Prostate gland (tissue), 2 donors: ENCODE results near the gene MDC1. TPM values are rescaled to one million over a fixed set of nuclear protein-coding genes. Genes with fewer than 3 reads are reported as not detected.

Experiments
- DNase-seq: peaks from one replicate; pipeline ENCODE4 v3.0.0-alpha.2; 2019; ENCODE audit warnings: low spot score
- H3K27ac ChIP-seq, 2 donors: fragments of 200-600 bp; sonication (generic); 2 replicates each; pipeline ENCODE4 v1.5.1; 2017 to 2019
- H3K27me3 ChIP-seq: fragments of 200-600 bp; sonication (generic); replicated peaks from 2 replicates; pipeline ENCODE4 v1.5.1; 2019; ENCODE audit not compliant: insufficient read depth
- H3K36me3 ChIP-seq, 2 donors: fragments of 200-600 bp; sonication (generic); 1 replicate in 1 of 2; 2 replicates in 1 of 2; pipeline versions ENCODE4 v1.5.1 to v1.8.1; 2017 to 2019
- H3K4me1 ChIP-seq: fragments of 200-600 bp; sonication (generic); replicated peaks from 2 replicates; pipeline ENCODE4 v1.5.1; 2019
- H3K4me3 ChIP-seq, 2 donors: fragments of 200-600 bp; sonication (generic); 2 replicates each; pipeline ENCODE4 v1.5.1; 2017 to 2019
- H3K9me3 ChIP-seq: fragments of 200-600 bp; sonication (generic); 2 replicates; pipeline ENCODE4 v1.5.1; 2017
- POLR2A ChIP-seq: fragments of 450-650 bp; IDR thresholded peaks from one replicate; pipeline ENCODE4 v1.6.1; 2016; ENCODE audit warnings: antibody characterized with exemption, mild to moderate bottlenecking
- POLR2AphosphoS5 ChIP-seq: sonication (generic); formaldehyde crosslinking; IDR thresholded peaks from one replicate; pipeline ENCODE4 v1.6.1; 2017; ENCODE audit warnings: antibody characterized with exemption
- WGBS: methylation state at CpG from one replicate; pipeline ENCODE4 v1.1.5; 2018; 5-methylcytosine and 5-hydroxymethylcytosine counted together
- intact Hi-C: fragments of 100-400 bp; cut with DNase I; formaldehyde crosslinking; loops from one replicate; pipeline ENCODE4 v1.14.2; 2022
- total RNA-seq, 2 donors: library from RNA; depleted of rRNA; stranded (reverse); fragments of >200 nt; gene quantifications; one replicate each; pipeline ENCODE4 v1.1.0, GENCODE V29; 2016
- TF ChIP-seq, protein P1 (sequence below), 4 experiments: fragments of 200-600 bp in 2 of 4; fragments of 450-650 bp in 2 of 4; sonication (generic) in 2 of 4; IDR thresholded peaks; 1 replicate in 3 of 4; 2 replicates in 1 of 4; pipeline ENCODE4 v1.5.1; 2016 to 2019; ENCODE audit warnings: antibody characterized with exemption in 4 of 4, mild to moderate bottlenecking in 2 of 4, moderate library complexity in 2 of 4

The MDC1 gene
- total RNA-seq, 2 donors from 2014 or later, result 20.5 to 26.3 TPM

DNA sequence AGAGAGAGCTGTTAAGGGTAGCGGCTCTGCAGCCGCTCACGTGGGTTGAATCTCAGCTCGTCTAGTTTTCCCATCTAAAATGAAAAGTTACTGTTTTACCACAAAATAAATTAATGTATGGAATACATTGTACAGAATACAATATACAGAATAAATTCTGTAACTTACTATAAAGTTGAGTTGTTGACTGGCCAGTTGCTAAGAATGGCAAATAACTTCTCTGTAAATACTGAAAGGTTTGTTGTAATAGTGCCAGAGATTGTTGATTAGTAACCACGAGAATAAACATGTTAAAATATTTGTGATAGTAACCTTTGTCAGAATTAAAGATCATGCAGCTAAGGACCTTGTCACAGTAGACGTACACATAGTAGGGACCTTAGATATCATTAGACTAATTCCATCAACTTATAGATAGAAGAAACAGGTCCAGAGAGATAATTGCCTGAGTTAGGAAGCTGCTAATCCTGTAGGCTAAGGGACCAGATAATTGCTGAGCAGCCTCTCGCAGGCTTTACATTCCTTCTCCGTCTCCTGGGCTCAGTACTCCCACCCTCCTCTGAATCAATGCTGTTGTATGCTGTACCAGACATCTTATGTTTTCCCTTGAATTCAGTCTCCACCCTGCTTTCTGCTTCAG lies 25.8 kb downstream of the MDC1 start:
- intact Hi-C loops, result no loop called here
- no peaks in the 10 kb centered on the region for H3K36me3 ChIP-seq
- H3K4me3 ChIP-seq, result peak overlapping the region; percentile 50 to 52
- H3K4me1 ChIP-seq, result no peaks in the 10 kb centered on the region
- 12% methylated on average over 8 of the region's 8 CpGs for WGBS
- no peaks in the 10 kb centered on the region for H3K27me3 ChIP-seq
- no peak for DNase-seq
- H3K9me3 ChIP-seq, result no peaks in the 10 kb centered on the region
- no peak for TF ChIP-seq POLR2AphosphoS5
- TF ChIP-seq POLR2A, result no peak
- TF ChIP-seq, protein P1, sequence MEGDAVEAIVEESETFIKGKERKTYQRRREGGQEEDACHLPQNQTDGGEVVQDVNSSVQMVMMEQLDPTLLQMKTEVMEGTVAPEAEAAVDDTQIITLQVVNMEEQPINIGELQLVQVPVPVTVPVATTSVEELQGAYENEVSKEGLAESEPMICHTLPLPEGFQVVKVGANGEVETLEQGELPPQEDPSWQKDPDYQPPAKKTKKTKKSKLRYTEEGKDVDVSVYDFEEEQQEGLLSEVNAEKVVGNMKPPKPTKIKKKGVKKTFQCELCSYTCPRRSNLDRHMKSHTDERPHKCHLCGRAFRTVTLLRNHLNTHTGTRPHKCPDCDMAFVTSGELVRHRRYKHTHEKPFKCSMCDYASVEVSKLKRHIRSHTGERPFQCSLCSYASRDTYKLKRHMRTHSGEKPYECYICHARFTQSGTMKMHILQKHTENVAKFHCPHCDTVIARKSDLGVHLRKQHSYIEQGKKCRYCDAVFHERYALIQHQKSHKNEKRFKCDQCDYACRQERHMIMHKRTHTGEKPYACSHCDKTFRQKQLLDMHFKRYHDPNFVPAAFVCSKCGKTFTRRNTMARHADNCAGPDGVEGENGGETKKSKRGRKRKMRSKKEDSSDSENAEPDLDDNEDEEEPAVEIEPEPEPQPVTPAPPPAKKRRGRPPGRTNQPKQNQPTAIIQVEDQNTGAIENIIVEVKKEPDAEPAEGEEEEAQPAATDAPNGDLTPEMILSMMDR (IDR thresholded peaks at IDR 0.05), result no peak
- peak overlapping the region; percentile 85 to 86 for H3K27ac ChIP-seq

GRCh38 chr6:30690403-30691207 lies 26.5 kb downstream of the MDC1 start, which contains the start of gene NRM:
NRM (minus strand) TSS chr6:30690984; CDS start chr6:30690974, 10 bp downstream.
- Histone ChIP-seq H3K27ac (peak within 1 kb of the TSS; percentile 85 to 86), H3K4me1 (no peaks in the 10 kb centered on the region), H3K27me3 (no peaks in the 10 kb centered on the region), H3K4me3 (peak within 1 kb of the TSS; percentile 50 to 52), H3K36me3 (no peaks in the 10 kb centered on the region), H3K9me3 (no peaks in the 10 kb centered on the region)
- intact Hi-C loops, result no loop called here
- WGBS, result under 1% methylated on average over 40 of the region's 40 CpGs
- peak; percentile 87 for DNase-seq
- TF ChIP-seq POLR2AphosphoS5 (peak; percentile 78), POLR2A (peak; percentile 22)
- TF ChIP-seq, protein P1 (IDR thresholded peaks at IDR 0.05), result peak in 2 of 4 experiments; percentile 13 to 19

- peak overlapping the region in 1 of 2 donors; percentile 52 for H3K4me3 ChIP-seq
- H3K27me3 ChIP-seq, result no peaks in the 10 kb centered on the region
- intact Hi-C loops, result loop anchor here (5.0 kb wide), 1 partner anchor 73 kb away; the partner anchor contains the start of genes MRPS18B and PPP1R10
- no peaks in the 10 kb centered on the region for H3K36me3 ChIP-seq
- WGBS, result 14% methylated on average over 4 of the region's 4 CpGs
- H3K27ac ChIP-seq, result peak overlapping the region; percentile 85 to 86
- no peaks in the 10 kb centered on the region for H3K9me3 ChIP-seq
- no peaks in the 10 kb centered on the region for H3K4me1 ChIP-seq
- no peak for DNase-seq
- TF ChIP-seq POLR2A (no peak), POLR2AphosphoS5 (no peak)
- TF ChIP-seq, protein P1 (IDR thresholded peaks at IDR 0.05), result no peak
These were observed 27.1 kb downstream of the MDC1 start for GRCh38 chr6:30689985-30690384.

GRCh38 chr6:30689022-30689865 lies 27.8 kb downstream of the MDC1 start:
- peaks cover 2% of the 10 kb centered on the region for H3K4me1 ChIP-seq
- no peaks in the 10 kb centered on the region for H3K27me3 ChIP-seq
- peak overlapping the region; percentile 86 to 97 for H3K27ac ChIP-seq
- H3K9me3 ChIP-seq, result no peaks in the 10 kb centered on the region
- H3K4me3 ChIP-seq, result no peak overlapping the region
- no peak for TF ChIP-seq POLR2AphosphoS5
- TF ChIP-seq POLR2A, result no peak
- TF ChIP-seq, protein P1 (IDR thresholded peaks at IDR 0.05), result no peak
- WGBS, result 84% methylated on average over 11 of the region's 11 CpGs
- intact Hi-C loops, result loop anchor here (5.0 kb wide), 1 partner anchor 72 kb away; the partner anchor contains the start of genes MRPS18B and PPP1R10
- DNase-seq, result no peak
- H3K36me3 ChIP-seq, result no peaks in the 10 kb centered on the region
